Inflammatory macrophage treated with lipopolysaccharide for 4 hours (primary cell): ENCODE results near the gene TFDP1.

ENCODE experiments used
- DNase-seq: peaks from one replicate; pipeline ENCODE4 v3.0.0-alpha.2; 2020

The TFDP1 gene

GRCh38 chr13:113652404-113653263 is 68.1 kb downstream of the TFDP1 start:
- no peak for DNase-seq

GRCh38 chr13:113653264-113654174 is 69.0 kb downstream of the TFDP1 start:
- no peak for DNase-seq

GRCh38 chr13:113654175-113654560 is 69.6 kb downstream of the TFDP1 start:
- DNase-seq: no peak

- DNase-seq: no peak
These were observed 70.2 kb downstream of the TFDP1 start for GRCh38 chr13:113654591-113655345.

GRCh38 chr13:113655346-113656002 is 70.9 kb downstream of the TFDP1 start:
- DNase-seq: no peak

GRCh38 chr13:113656003-113656588 is 71.5 kb downstream of the TFDP1 start:
- no peak for DNase-seq

GRCh38 chr13:113656831-113657671 is 72.5 kb downstream of the TFDP1 start:
- DNase-seq: no peak

- DNase-seq: no peak
These were observed 73.5 kb downstream of the TFDP1 start, which contains the start of gene ATP4B for GRCh38 chr13:113657851-113658741. Gene ATP4B (minus strand): TSS chr13:113658198. CDS start chr13:113658144, 54 bp downstream.

- DNase-seq: no peak
These were observed 74.3 kb downstream of the TFDP1 start for GRCh38 chr13:113658836-113659235.

GRCh38 chr13:113659337-113659736 is 74.8 kb downstream of the TFDP1 start:
- DNase-seq: no peak

- DNase-seq: no peak
These were observed 75.5 kb downstream of the TFDP1 start for GRCh38 chr13:113660066-113660465.

GRCh38 chr13:113661509-113661908 is 77.0 kb downstream of the TFDP1 start:
- no peak for DNase-seq

GRCh38 chr13:113663934-113664333 is 79.4 kb downstream of the TFDP1 start:
- no peak for DNase-seq

GRCh38 chr13:113664751-113665596 is 80.4 kb downstream of the TFDP1 start:
- no peak for DNase-seq

- DNase-seq: no peak
These were observed 81.2 kb downstream of the TFDP1 start for GRCh38 chr13:113665597-113666328.

GRCh38 chr13:113666329-113666670 is 81.7 kb downstream of the TFDP1 start:
- DNase-seq: no peak

- no peak for DNase-seq
These were observed 82.6 kb downstream of the TFDP1 start, which contains the start of gene GRK1 for GRCh38 chr13:113666951-113667701. Gene GRK1 (plus strand): TSS chr13:113667219. CDS start chr13:113667387, 168 bp downstream.
